GM18505 (cell line): Measurements from ENCODE around the gene CNTN4.

ENCODE experiments used
- ATAC-seq: cut with Tn5 transposase; IDR thresholded peaks from one replicate; pipeline ENCODE4 v1.9.1; 2021; ENCODE audit not compliant: unreplicated experiment
- POLR2A ChIP-seq: IDR thresholded peaks from 4 replicates; pipeline ENCODE4 v1.6.1; 2011; ENCODE audit warnings: borderline replicate concordance; ENCODE audit not compliant: insufficient read depth, insufficient read length; ENCODE audit errors: extremely low read depth

The CNTN4 gene

GRCh38 chr3:2172561-2173171 lies 74.0 kb downstream of the CNTN4 start:
- no peak for ATAC-seq
- TF ChIP-seq POLR2A, result no peak

- no peak for ATAC-seq
- TF ChIP-seq POLR2A, result no peak
Observed at GRCh38 chr3:2180634-2181033, 82.0 kb downstream of the CNTN4 start.

GRCh38 chr3:2198776-2199279 lies 100.2 kb downstream of the CNTN4 start:
- ATAC-seq, result no peak
- no peak for TF ChIP-seq POLR2A

GRCh38 chr3:2204054-2204453 lies 105.4 kb downstream of the CNTN4 start:
- ATAC-seq, result no peak

GRCh38 chr3:2205692-2206091 lies 107.0 kb downstream of the CNTN4 start:
- ATAC-seq, result no peak
- TF ChIP-seq POLR2A, result no peak

More at GRCh38 chr3:2204054-2204453, 105.4 kb downstream of the CNTN4 start:
- TF ChIP-seq POLR2A, result no peak

- no peak for ATAC-seq
- TF ChIP-seq POLR2A, result no peak
Observed at GRCh38 chr3:2206536-2206935, 107.9 kb downstream of the CNTN4 start.

- no peak for ATAC-seq
- TF ChIP-seq POLR2A, result no peak
Observed at GRCh38 chr3:2211568-2211967, 112.9 kb downstream of the CNTN4 start.

- no peak for TF ChIP-seq POLR2A
- no peak for ATAC-seq
Observed at GRCh38 chr3:2212206-2212605, 113.5 kb downstream of the CNTN4 start.

- no peak for TF ChIP-seq POLR2A
- ATAC-seq, result no peak
Observed at GRCh38 chr3:2218375-2218774, 119.7 kb downstream of the CNTN4 start.

- no peak for ATAC-seq
- no peak for TF ChIP-seq POLR2A
Observed at GRCh38 chr3:2218816-2219215, 120.2 kb downstream of the CNTN4 start.

GRCh38 chr3:2236203-2236602 lies 137.5 kb downstream of the CNTN4 start:
- no peak for ATAC-seq
- no peak for TF ChIP-seq POLR2A

- no peak for TF ChIP-seq POLR2A
- ATAC-seq, result no peak
Observed at GRCh38 chr3:2244137-2244536, 145.5 kb downstream of the CNTN4 start.

- ATAC-seq, result no peak
- no peak for TF ChIP-seq POLR2A
Observed at GRCh38 chr3:2246873-2247648, 148.4 kb downstream of the CNTN4 start.

- TF ChIP-seq POLR2A, result no peak
- no peak for ATAC-seq
Observed at GRCh38 chr3:2247831-2248230, 149.2 kb downstream of the CNTN4 start.

- ATAC-seq, result no peak
- TF ChIP-seq POLR2A, result no peak
Observed at GRCh38 chr3:2250783-2251182, 152.1 kb downstream of the CNTN4 start.

GRCh38 chr3:2261747-2262146 lies 163.1 kb downstream of the CNTN4 start:
- ATAC-seq, result no peak
- TF ChIP-seq POLR2A, result no peak
